ENCODE results near the gene UBE2H.

UBE2H gene

DNA sequence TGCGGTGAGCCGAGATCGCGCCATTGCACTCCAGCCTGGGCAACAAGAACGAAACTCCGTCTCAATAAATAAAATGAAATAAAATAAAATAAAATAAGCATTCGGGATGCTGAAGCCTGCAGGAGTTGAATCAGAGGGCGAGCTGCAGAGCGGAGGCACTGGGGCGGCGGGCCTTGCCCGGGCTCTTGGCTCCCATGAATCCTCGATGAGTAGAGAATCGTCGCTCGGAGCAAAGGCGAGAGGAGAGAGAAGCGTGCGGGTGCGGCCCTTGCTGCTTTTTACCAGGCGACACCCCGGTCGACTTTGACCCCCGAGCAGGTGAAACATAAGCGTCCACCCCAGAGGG lies 168.3 kb downstream of the UBE2H start:
- DNase-seq, result no peak

DNA sequence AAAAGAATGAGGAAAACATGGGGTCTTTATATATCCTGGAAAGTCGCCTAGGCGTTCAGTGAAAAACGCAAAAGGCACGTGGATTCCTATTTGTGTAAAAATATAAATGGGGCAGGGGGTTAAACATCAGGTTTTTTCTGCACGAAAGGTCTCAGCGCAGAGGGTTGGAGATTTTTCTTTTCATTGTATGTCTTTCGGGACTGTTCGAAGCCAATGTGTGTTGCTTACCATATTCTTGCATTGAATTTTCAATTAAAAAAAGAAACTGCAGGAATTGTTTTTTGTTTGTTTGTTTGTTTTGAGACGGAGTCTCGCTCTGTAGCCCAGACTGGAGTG lies 169.2 kb downstream of the UBE2H start:
- DNase-seq, result no peak

DNA sequence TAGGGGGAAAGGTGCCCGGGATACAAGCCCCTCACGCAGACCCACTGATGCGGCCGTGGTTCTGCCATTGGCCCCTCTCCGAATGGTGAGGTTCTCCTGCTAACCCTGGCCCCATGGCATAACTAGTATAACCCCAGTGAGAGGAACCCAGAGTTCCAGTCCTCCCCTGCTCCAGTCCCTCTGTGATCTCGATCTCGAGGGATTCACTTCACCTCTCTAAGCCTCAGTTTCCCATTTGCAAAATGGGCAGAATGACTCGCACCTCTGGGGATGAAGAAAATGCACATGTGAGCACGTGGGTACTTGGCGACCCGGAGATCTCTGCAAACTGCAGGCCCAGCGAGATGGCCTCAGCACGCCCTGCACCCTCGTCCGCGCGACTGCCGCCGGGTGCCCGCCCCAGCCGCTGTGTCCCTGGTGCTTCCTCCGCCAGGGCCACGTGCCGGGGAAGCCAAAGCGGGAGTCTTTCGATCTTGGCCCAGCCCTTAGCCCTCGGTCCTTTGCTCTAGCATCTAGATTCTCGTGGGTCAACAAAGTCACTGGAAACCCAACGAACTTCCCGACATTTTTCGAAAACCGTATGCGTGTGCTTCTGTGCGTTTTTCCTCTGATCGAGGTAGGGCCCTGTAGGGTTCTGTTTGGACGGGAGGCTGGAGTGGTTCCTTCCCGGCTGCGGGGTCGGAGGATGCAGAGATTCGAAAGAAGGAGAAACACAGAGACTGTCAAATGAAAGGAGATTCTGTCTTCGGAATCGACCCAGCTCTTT lies 169.8 kb downstream of the UBE2H start:
- no peak for DNase-seq

- no peak for DNase-seq
These were observed 170.6 kb downstream of the UBE2H start for GRCh38 chr7:129781928-129782817.

DNA sequence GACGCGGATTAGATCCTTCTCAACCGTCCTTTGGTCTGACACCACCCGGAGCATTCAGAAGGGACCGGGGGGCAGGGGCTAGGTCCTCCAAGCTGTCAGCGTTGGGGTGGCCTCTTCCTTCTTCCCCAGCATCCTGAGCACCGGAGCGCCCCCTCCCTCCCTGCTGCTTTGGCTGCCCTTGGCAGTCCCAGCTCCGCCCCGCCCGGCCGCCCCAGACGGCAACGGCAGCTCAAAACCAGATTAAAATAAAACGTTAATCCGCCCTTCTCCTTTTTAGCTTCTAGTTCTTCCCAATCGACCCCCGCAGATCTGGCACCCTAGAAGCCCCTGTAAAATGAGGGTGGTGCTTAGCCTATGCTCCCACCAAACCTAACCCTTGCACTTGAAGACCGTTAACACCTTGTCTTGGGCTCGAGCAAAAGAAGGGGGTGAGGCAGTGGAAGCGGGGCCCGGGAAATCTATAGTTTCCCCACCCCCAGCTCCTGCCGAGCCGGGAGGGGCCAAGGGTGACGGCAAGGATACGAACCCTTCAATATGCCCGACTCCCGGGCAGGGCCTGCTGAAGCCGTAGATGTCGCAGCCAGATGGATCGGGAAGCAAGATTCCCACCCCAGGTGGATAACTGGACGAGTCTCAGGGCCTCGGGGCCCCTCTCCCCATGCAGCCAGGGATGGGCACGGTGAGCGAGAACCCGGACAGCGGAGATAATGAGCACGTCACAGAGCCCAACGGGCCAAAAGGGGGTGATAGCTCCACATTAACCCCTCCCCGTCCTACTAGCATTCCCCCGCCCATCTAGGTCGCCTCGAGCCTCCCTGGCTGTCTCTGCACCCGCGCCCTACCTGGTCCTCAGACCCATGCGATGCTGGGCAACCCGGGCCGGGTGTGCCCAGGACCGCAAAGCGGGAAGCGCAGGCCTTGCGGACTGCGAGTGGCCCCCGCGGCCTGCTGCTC lies 171.5 kb downstream of the UBE2H start:
- no peak for DNase-seq
